Bronchial epithelial cell (primary cell): ENCODE measurements around the gene CLEC20A. TPM values are rescaled to one million over a fixed set of nuclear protein-coding genes. Genes with fewer than 3 reads are reported as not detected.
A peak's percentile ranks its signal among the peaks of the same experiment; 100 is the strongest.

Experiments used
- DNase-seq: peaks from one replicate; pipeline ENCODE4 v3.0.0-alpha.2; 2010; ENCODE audit warnings: low read depth
- FAIRE-seq: peaks from 2 replicates; lab custom pipeline; 2011; peaks lifted over from hg19 to GRCh38; lab: Jason Lieb, UNC
- H3K27me3 ChIP-seq: 2 replicates; pipeline ENCODE4 v1.5.1; 2011; ENCODE audit warnings: low read length; ENCODE audit not compliant: control insufficient read depth, insufficient read depth
- H3K36me3 ChIP-seq: 2 replicates; pipeline ENCODE4 v1.5.1; 2011; ENCODE audit warnings: low read length; ENCODE audit not compliant: control insufficient read depth, insufficient read depth
- H3K4me3 ChIP-seq: 2 replicates; pipeline ENCODE4 v1.5.1; 2011; ENCODE audit warnings: mild to moderate bottlenecking, low read depth, low read length, control low read depth
- CTCF ChIP-seq: IDR thresholded peaks from 2 replicates; pipeline ENCODE4 v1.5.1; 2011; ENCODE audit warnings: mild to moderate bottlenecking, moderate library complexity, low read length, control low read depth, inconsistent platforms; ENCODE audit not compliant: insufficient read depth, severe bottlenecking
- total RNA-seq: library from RNA; depleted of rRNA; stranded (reverse); fragments of >200 nt; gene quantifications from 2 replicates; pipeline ENCODE4 v1.2.1, GENCODE V29; 2014

CLEC20A gene
- total RNA-seq, 1 donor from 2014 or later, result not detected

- no peak for TF ChIP-seq CTCF
- no peaks in the 10 kb centered on the region for H3K36me3 ChIP-seq
- DNase-seq (no peak), FAIRE-seq (no peak)
- H3K27me3 ChIP-seq, result peaks cover 2% of the 10 kb centered on the region
- H3K4me3 ChIP-seq, result no peak overlapping the region
Observed at GRCh38 chr1:178528228-178528952, 31.6 kb upstream of the CLEC20A start.

GRCh38 chr1:178527117-178527516 lies 30.4 kb upstream of the CLEC20A start:
- no peak overlapping the region for H3K4me3 ChIP-seq
- H3K27me3 ChIP-seq, result peaks cover 2% of the 10 kb centered on the region
- no peak for TF ChIP-seq CTCF
- FAIRE-seq, result no peak
- DNase-seq, result no peak
- no peaks in the 10 kb centered on the region for H3K36me3 ChIP-seq

GRCh38 chr1:178521241-178521640 lies 24.5 kb upstream of the CLEC20A start:
- no peak for FAIRE-seq

GRCh38 chr1:178520803-178521202 lies 24.0 kb upstream of the CLEC20A start:
- no peak for DNase-seq
- no peak for TF ChIP-seq CTCF
- Histone ChIP-seq H3K36me3 (no peaks in the 10 kb centered on the region), H3K4me3 (no peak overlapping the region), H3K27me3 (no peaks in the 10 kb centered on the region)
- no peak for FAIRE-seq

More at GRCh38 chr1:178521241-178521640, 24.5 kb upstream of the CLEC20A start:
- no peak for TF ChIP-seq CTCF
- no peak for DNase-seq
- H3K27me3 ChIP-seq, result no peaks in the 10 kb centered on the region
- H3K36me3 ChIP-seq, result no peaks in the 10 kb centered on the region
- no peak overlapping the region for H3K4me3 ChIP-seq

- H3K36me3 ChIP-seq, result no peaks in the 10 kb centered on the region
- FAIRE-seq (peak; percentile 13), DNase-seq (peak; percentile 59)
- no peaks in the 10 kb centered on the region for H3K27me3 ChIP-seq
- H3K4me3 ChIP-seq, result no peak overlapping the region
- TF ChIP-seq CTCF, result no peak
Observed at GRCh38 chr1:178518894-178519293, 22.1 kb upstream of the CLEC20A start.

- no peaks in the 10 kb centered on the region for H3K27me3 ChIP-seq
- FAIRE-seq (no peak), DNase-seq (no peak)
- no peak overlapping the region for H3K4me3 ChIP-seq
- TF ChIP-seq CTCF, result no peak
- H3K36me3 ChIP-seq, result no peaks in the 10 kb centered on the region
Observed at GRCh38 chr1:178516110-178516509, 19.3 kb upstream of the CLEC20A start.
